ENCODE results near the gene KIZ.

Gene KIZ

DNA sequence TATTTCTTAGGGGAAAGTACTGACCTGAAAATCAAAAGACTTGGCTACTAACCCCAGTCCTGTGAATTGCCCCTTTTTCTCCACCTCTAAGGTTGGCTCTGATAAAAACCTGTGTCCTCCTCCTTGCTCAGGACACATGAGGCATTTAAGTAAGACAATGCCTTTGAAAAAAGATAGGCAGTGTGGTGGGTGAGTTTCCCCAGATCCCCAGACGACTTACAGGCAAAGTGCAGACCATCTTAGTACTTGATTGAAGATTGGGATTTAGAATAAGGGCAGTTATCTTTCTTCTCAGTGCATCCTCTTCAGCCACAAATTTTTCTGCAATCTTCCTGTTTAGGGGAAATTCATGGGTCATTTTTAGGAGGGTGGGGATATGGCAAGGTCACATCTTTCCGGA, 87.8 kb downstream of the KIZ start:
- no peak overlapping the region for H3K4me3 ChIP-seq
- H4K20me1 ChIP-seq: no peaks in the 10 kb centered on the region
- H3K9me3 ChIP-seq: no peaks in the 10 kb centered on the region
- H3K27me3 ChIP-seq: no peaks in the 10 kb centered on the region
- TF ChIP-seq Cebpa-rat (IDR thresholded peaks at IDR 0.05): no peak
- no peak overlapping the region for H3K9ac ChIP-seq
- H3K36me3 ChIP-seq: peaks cover 8% of the 10 kb centered on the region; the same call in 1 of the 2 replicates
- no peak overlapping the region for H3K4me2 ChIP-seq
- H3K4me1 ChIP-seq: no peaks in the 10 kb centered on the region
- no peak overlapping the region for H3K27ac ChIP-seq

DNA sequence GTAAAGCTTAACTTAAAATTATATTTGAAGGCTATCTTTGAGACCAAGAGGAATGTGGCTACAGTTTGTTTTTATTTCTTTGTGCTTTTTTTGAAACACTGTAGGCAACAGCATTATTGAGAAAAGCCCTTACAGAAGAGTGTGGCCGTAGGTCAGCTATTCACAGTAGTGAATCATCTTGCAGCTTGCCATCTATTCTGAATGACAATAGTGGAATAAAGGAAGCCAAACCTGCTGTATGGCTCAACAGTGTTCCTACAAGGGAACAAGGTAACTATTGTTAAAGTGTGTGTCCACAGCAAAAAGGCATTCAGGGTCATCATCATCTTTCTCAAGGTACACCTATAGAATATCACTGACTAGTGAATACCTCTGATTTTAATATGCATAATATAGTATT, 88.5 kb downstream of the KIZ start:
- peaks cover 8% of the 10 kb centered on the region; the same call in 1 of the 2 replicates for H3K36me3 ChIP-seq
- TF ChIP-seq Cebpa-rat (IDR thresholded peaks at IDR 0.05): no peak
- no peaks in the 10 kb centered on the region for H3K4me1 ChIP-seq
- H3K4me3 ChIP-seq: no peak overlapping the region
- H3K27me3 ChIP-seq: no peaks in the 10 kb centered on the region
- H3K4me2 ChIP-seq: no peak overlapping the region
- no peak overlapping the region for H3K27ac ChIP-seq
- no peak overlapping the region for H3K9ac ChIP-seq
- H3K9me3 ChIP-seq: no peaks in the 10 kb centered on the region
- H4K20me1 ChIP-seq: no peaks in the 10 kb centered on the region

DNA sequence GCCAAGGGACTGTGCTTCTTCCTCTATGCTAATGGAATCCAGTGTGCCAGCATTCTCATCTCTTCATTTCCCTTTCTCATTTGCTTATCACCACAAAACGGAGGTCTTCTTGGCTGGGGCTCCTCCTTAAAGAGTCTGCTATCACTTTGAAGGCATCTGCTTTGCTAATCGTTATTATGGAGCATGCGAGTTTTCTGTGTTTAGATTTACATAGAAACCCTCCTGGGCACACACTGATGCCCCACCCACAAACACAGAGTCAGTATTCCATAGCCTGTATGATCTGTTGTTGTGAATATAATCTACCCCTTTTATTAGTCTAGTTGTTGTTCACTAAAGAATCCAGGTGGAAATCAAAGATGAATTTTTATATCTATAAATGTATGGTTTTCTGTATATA, 93.8 kb downstream of the KIZ start:
- no peaks in the 10 kb centered on the region for H3K9me3 ChIP-seq
- TF ChIP-seq Cebpa-rat (IDR thresholded peaks at IDR 0.05): no peak
- H3K9ac ChIP-seq: no peak overlapping the region
- no peaks in the 10 kb centered on the region for H3K4me1 ChIP-seq
- H3K27ac ChIP-seq: no peak overlapping the region
- H3K36me3 ChIP-seq: no peaks in the 10 kb centered on the region
- no peaks in the 10 kb centered on the region for H3K27me3 ChIP-seq
- H3K4me3 ChIP-seq: no peak overlapping the region
- no peaks in the 10 kb centered on the region for H4K20me1 ChIP-seq
- no peak overlapping the region for H3K4me2 ChIP-seq

DNA sequence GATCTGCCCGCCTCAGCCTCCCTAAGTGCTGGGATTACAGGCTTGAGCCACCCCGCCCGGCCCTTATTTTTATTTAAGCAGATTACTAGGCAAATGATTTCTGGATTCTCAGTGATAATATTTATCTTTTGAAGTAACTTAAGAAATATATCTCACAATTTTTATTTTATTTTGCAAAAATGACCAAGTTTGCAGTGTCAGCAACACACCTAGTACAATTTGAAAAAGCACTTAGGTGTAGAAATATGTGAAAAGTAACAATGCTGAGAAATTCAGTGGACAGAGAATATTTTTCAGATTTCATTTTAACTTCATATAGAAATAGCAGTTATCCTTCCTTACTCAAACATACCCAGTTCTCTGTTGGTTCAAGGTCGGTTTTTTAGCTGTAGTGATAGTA, 98.3 kb downstream of the KIZ start:
- H3K36me3 ChIP-seq: peaks cover 3% of the 10 kb centered on the region; the same call in 1 of the 2 replicates
- H3K4me2 ChIP-seq: no peak overlapping the region
- H3K4me3 ChIP-seq: no peak overlapping the region
- TF ChIP-seq Cebpa-rat (IDR thresholded peaks at IDR 0.05): no peak
- H3K4me1 ChIP-seq: no peaks in the 10 kb centered on the region
- H4K20me1 ChIP-seq: no peaks in the 10 kb centered on the region
- H3K27ac ChIP-seq: no peak overlapping the region
- no peak overlapping the region for H3K9ac ChIP-seq
- no peaks in the 10 kb centered on the region for H3K27me3 ChIP-seq
- H3K9me3 ChIP-seq: no peaks in the 10 kb centered on the region

DNA sequence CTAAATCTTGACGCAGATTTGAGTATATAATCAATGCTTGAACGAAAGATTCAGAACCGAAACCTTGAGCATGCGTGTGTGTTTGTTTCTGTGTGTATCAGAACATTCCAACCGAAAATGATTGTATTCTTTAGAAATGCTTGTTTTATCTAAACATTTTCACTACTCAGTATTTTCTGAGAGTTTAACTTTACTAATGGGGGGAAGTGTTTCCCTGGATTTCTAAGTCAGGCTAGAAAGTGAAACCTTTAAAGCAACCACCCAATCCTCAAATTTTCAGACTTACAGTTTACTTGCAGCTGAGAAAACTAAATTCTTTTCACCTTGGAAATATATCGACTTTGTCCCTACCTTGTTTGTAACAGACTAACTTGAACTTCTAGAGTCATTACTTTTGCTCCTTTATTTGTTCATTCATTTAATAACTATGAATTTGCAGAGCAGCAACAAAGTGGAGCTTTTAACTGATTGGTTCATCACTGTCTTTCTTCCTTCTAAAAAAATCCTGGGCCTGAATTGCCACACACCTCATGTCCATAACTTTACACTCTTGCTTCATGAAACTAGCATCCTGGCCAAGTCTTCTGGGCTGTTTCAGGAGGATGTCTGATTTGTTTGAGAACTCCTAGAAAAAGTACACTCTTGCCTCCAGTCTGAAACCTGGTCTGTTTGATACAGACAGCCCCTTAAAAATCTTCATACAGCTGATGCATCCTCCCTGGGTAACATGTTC, 99.5 kb downstream of the KIZ start:
- Histone ChIP-seq H3K27ac (no peak overlapping the region), H3K9me3 (no peaks in the 10 kb centered on the region), H3K4me1 (no peaks in the 10 kb centered on the region), H3K9ac (0 out of 2 replicates have a peak overlapping the region, but pooled peaks have one; percentile 17), H4K20me1 (no peaks in the 10 kb centered on the region), H3K27me3 (no peaks in the 10 kb centered on the region), H3K4me3 (no peak overlapping the region), H3K36me3 (peaks cover 8% of the 10 kb centered on the region), H3K4me2 (no peak overlapping the region)
- TF ChIP-seq Cebpa-rat (IDR thresholded peaks at IDR 0.05): no peak

DNA sequence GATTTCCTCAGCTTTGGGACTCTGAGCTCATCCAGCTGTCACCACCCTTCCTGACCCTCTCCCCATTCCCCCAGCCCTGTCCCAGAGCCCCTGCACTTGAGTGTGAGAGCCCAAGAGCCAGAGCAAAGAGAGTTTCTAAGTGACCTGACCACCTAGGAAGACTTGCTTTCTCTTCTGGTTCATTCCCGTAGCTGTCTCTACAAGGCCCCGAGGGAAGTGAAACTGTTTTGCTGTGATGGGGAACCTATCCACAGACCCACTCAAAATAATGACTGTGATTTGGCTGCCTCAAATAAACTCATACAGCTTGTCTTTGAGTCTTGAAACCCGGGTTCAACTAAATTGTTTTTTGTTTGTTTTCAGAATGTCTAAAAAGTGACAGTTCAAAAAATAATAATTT, 102.6 kb downstream of the KIZ start:
- H4K20me1 ChIP-seq: no peaks in the 10 kb centered on the region
- H3K36me3 ChIP-seq: peaks cover 13% of the 10 kb centered on the region
- H3K9ac ChIP-seq: no peak overlapping the region
- no peak overlapping the region for H3K4me3 ChIP-seq
- TF ChIP-seq Cebpa-rat (IDR thresholded peaks at IDR 0.05): no peak
- H3K27me3 ChIP-seq: no peaks in the 10 kb centered on the region
- no peak overlapping the region for H3K4me2 ChIP-seq
- no peak overlapping the region for H3K27ac ChIP-seq
- no peaks in the 10 kb centered on the region for H3K4me1 ChIP-seq
- H3K9me3 ChIP-seq: no peaks in the 10 kb centered on the region

DNA sequence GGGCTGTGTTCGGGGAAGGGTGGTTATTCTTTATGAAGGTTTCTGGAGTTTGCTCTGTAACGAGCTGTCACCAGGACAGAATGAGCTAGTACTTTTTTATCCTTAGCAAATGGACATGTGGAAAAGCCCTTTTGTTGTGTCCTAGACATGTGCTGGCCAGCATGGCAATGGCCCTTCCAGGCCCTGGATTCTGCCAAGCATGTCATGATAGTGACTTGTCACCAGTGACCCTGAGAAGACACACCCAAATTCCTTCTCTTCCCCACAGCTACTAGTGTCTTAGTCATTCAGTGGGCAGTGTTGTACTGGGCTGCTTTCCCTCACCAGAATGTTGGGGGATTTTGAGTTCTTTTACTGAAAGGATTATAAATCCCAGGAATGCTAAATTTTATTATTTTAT, 103.3 kb downstream of the KIZ start:
- no peak overlapping the region for H3K9ac ChIP-seq
- TF ChIP-seq Cebpa-rat (IDR thresholded peaks at IDR 0.05): no peak
- no peak overlapping the region for H3K27ac ChIP-seq
- H4K20me1 ChIP-seq: no peaks in the 10 kb centered on the region
- no peaks in the 10 kb centered on the region for H3K27me3 ChIP-seq
- H3K4me1 ChIP-seq: no peaks in the 10 kb centered on the region
- H3K36me3 ChIP-seq: peaks cover 13% of the 10 kb centered on the region
- H3K4me3 ChIP-seq: no peak overlapping the region
- H3K9me3 ChIP-seq: no peaks in the 10 kb centered on the region
- no peak overlapping the region for H3K4me2 ChIP-seq

DNA sequence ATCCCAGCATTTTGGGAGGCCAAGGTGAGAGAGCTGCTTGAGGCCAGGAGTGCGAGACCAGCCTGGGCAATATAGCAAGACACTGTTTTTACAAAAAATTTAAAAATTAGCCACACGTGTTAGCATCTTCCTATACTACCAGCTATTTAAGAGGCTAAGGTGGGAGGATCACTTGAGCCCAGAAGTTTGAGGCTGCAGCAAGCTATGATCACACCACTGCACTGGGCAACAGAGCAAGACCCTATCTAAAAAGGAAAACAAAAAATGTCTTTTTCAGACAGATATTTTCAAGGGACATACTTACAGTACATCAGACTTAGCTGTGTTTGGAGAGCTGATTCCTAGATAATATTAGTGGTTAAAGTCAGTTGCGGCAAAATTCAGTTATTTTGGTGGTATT, 104.3 kb downstream of the KIZ start:
- H3K4me2 ChIP-seq: no peak overlapping the region
- no peaks in the 10 kb centered on the region for H3K9me3 ChIP-seq
- TF ChIP-seq Cebpa-rat (IDR thresholded peaks at IDR 0.05): no peak
- H3K4me1 ChIP-seq: no peaks in the 10 kb centered on the region
- H3K27ac ChIP-seq: no peak overlapping the region
- H4K20me1 ChIP-seq: no peaks in the 10 kb centered on the region
- no peaks in the 10 kb centered on the region for H3K27me3 ChIP-seq
- no peak overlapping the region for H3K4me3 ChIP-seq
- H3K36me3 ChIP-seq: peaks cover 13% of the 10 kb centered on the region
- no peak overlapping the region for H3K9ac ChIP-seq

DNA sequence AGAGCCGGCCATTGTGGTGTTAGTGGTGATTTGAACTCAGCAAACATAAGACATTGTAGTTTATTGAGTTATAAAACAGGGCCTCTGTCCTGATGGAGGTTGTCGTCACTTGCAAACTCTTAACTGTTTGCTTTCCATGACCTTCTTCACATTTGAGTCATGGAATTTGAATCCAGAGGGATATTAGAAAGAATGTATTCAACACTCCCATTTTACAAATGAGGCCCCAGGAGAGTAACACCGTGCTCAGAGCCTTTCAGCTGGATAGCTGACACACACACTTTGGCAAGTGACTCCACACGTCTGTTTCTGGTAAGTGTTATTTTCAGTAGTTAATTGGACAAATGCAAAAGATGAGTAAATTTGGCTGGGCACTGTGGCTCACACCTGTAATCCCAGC, 104.8 kb downstream of the KIZ start:
- Histone ChIP-seq H3K27me3 (no peaks in the 10 kb centered on the region), H4K20me1 (no peaks in the 10 kb centered on the region), H3K27ac (no peak overlapping the region), H3K4me3 (no peak overlapping the region), H3K4me1 (no peaks in the 10 kb centered on the region), H3K9me3 (no peaks in the 10 kb centered on the region), H3K4me2 (no peak overlapping the region), H3K9ac (no peak overlapping the region), H3K36me3 (peaks cover 13% of the 10 kb centered on the region)
- TF ChIP-seq Cebpa-rat (IDR thresholded peaks at IDR 0.05): no peak

DNA sequence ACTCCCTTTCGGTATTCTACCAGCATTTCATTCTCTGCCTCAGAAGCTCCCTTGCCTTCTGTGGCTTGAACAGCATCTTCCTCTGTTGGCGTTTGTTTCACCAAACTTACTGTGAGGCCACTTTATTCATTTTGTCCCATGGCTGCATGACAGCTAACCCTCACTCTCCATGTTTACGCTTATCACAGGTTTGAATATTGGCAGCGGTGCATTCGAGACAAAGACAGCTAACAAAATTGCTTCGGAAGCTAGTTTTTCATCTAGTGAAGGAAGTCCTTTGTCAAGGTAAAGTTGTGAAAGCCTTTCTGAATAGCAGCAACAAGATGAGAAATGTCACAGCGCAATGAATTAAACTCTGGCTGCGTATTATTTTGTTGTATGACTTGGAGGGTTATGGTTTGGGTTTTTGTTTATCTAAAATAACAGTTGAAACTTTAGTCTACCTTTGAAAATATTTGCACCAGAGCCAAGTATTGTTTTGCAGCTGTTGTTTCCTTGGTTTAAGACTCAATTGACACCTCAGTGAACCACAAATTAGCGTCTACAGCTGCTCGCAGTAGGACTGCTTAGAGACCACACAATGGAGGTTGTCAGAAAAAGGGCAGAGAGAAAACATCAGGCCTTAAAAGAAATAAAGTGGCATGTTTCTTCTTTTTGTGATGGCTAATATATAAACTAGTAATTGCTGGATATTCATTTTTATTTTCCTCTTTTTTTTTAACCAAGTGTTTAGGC, 106.8 kb downstream of the KIZ start:
- TF ChIP-seq Cebpa-rat (IDR thresholded peaks at IDR 0.05): no peak
- Histone ChIP-seq H3K9me3 (no peaks in the 10 kb centered on the region), H3K4me1 (no peaks in the 10 kb centered on the region), H3K4me3 (no peak overlapping the region), H3K9ac (no peak overlapping the region), H3K27me3 (no peaks in the 10 kb centered on the region), H3K27ac (no peak overlapping the region), H3K36me3 (peaks cover 13% of the 10 kb centered on the region), H3K4me2 (no peak overlapping the region), H4K20me1 (no peaks in the 10 kb centered on the region)

All from BLaER1 (cell line).